ENCODE data around the gene TTC14.

DNA sequence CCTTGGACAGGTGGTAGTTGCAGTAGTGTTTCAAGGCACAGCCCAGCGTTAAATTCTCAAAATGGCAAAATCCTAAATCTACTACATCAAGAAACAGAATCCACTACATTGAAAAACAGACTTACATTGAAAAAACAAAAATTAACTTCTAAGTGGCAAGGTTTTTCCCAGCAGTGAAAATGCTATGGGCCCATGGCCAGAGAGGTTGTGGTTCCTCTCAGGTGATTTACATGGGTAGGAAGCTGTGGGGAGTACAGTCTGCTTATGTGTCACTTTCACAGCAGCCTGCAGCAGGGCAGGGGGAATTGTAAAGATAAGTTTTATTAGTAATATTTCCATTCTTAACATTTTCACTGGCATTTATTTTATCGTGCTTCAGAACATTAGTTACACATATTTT, 24.9 kb downstream of the TTC14 start:
- TF ChIP-seq, protein P1, sequence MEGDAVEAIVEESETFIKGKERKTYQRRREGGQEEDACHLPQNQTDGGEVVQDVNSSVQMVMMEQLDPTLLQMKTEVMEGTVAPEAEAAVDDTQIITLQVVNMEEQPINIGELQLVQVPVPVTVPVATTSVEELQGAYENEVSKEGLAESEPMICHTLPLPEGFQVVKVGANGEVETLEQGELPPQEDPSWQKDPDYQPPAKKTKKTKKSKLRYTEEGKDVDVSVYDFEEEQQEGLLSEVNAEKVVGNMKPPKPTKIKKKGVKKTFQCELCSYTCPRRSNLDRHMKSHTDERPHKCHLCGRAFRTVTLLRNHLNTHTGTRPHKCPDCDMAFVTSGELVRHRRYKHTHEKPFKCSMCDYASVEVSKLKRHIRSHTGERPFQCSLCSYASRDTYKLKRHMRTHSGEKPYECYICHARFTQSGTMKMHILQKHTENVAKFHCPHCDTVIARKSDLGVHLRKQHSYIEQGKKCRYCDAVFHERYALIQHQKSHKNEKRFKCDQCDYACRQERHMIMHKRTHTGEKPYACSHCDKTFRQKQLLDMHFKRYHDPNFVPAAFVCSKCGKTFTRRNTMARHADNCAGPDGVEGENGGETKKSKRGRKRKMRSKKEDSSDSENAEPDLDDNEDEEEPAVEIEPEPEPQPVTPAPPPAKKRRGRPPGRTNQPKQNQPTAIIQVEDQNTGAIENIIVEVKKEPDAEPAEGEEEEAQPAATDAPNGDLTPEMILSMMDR (IDR thresholded peaks at IDR 0.05; ENCODE audit: insufficient read depth, low read length) = no peak
- TF ChIP-seq POLR2AphosphoS5 (IDR thresholded peaks at IDR 0.05; ENCODE audit: low read depth) (no peak), GABPA (IDR thresholded peaks at IDR 0.05; ENCODE audit: low read depth) (no peak)

Measured in HL-60 (cell line).